Endodermal cell (in vitro differentiated cells): ENCODE results near the gene EHD3. TPM values are rescaled to one million over a fixed set of nuclear protein-coding genes. Genes with fewer than 3 reads are reported as not detected.

ENCODE experiments used
- DNase-seq: peaks from one replicate; pipeline ENCODE4 v3.0.0-alpha.2; 2017
- H3K27ac ChIP-seq: 2 replicates; pipeline ENCODE4 v1.5.1; 2013; ENCODE audit warnings: mild to moderate bottlenecking, low read depth, low read length, moderate library complexity
- H3K27me3 ChIP-seq: 2 replicates; pipeline ENCODE4 v1.6.1; 2013; ENCODE audit warnings: mild to moderate bottlenecking, low read length, moderate library complexity; ENCODE audit not compliant: insufficient read depth, control insufficient read depth, poor library complexity, severe bottlenecking
- H3K36me3 ChIP-seq: 2 replicates; pipeline ENCODE4 v1.7.0; 2013; ENCODE audit warnings: mild to moderate bottlenecking, low read length, moderate library complexity; ENCODE audit not compliant: control insufficient read depth, insufficient read depth
- H3K4me1 ChIP-seq: one replicate; pipeline ENCODE4 v1.7.0; 2013; ENCODE audit warnings: low read length; ENCODE audit not compliant: control insufficient read depth, insufficient read depth
- H3K4me3 ChIP-seq: 2 replicates; pipeline ENCODE4 v1.5.1; 2013; ENCODE audit warnings: mild to moderate bottlenecking, low read length, moderate library complexity
- H3K9ac ChIP-seq: 2 replicates; pipeline ENCODE4 v1.6.1; 2013; ENCODE audit warnings: mild to moderate bottlenecking, low read length, moderate library complexity; ENCODE audit not compliant: poor library complexity, severe bottlenecking; ENCODE audit errors: extremely low read depth
- H3K9me3 ChIP-seq: 2 replicates; pipeline ENCODE4 v1.6.1; 2013; ENCODE audit warnings: mild to moderate bottlenecking, low read length, moderate library complexity; ENCODE audit not compliant: control insufficient read depth
- H3K27ac Mint-ChIP-seq: 2 replicates; pipeline ENCODE4 v1.8.0; 2020; ENCODE audit warnings: mixed read lengths
- H3K27me3 Mint-ChIP-seq: 2 replicates; pipeline ENCODE4 v1.8.0; 2021; ENCODE audit warnings: mild to moderate bottlenecking, mixed read lengths; ENCODE audit not compliant: insufficient read depth
- H3K36me3 Mint-ChIP-seq: 2 replicates; pipeline ENCODE4 v1.8.0; 2020; ENCODE audit warnings: low read depth, mixed read lengths
- H3K4me1 Mint-ChIP-seq: 2 replicates; pipeline ENCODE4 v1.8.0; 2020; ENCODE audit warnings: mixed read lengths
- H3K4me3 Mint-ChIP-seq: 2 replicates; pipeline ENCODE4 v1.8.0; 2020; ENCODE audit warnings: mild to moderate bottlenecking, moderate library complexity, mixed read lengths
- H3K9me3 Mint-ChIP-seq: 2 replicates; pipeline ENCODE4 v1.8.0; 2020; ENCODE audit warnings: mild to moderate bottlenecking, mixed read lengths
- CTCF ChIP-seq: fragments of 200-600 bp; sonication (generic); conservative IDR thresholded peaks from 2 replicates; pipeline ENCODE4 v1.5.0; 2021; ENCODE audit warnings: antibody characterized with exemption, mild to moderate bottlenecking
- WGBS, 2 experiments: methylation state at CpG; one replicate each; pipeline versions ENCODE4 v1.1.5 to v1.1.7; 2013; ENCODE audit warnings: missing lambda C conversion rate in 2 of 2, mixed read lengths in 1 of 2; ENCODE audit not compliant: insufficient coverage in 1 of 2, insufficient read length in 1 of 2; 5-methylcytosine and 5-hydroxymethylcytosine counted together
- total RNA-seq, 2 donors: library from RNA; stranded (reverse); fragmentation: NEBNext Ultra II Directional in 1 of 2; extraction: Animal tissue kit (Norgen Biotek cat#: 25700) in 1 of 2; gene quantifications; 2 replicates in 1 of 2; 3 replicates in 1 of 2; pipeline ENCODE4 v1.2.1, GENCODE V29; 2021

Gene EHD3
- total RNA-seq, 2 donors from 2014 or later, result 10.7 to 15.5 TPM

- 89 to 100% methylated on average over 1 to 2 of the region's 2 CpGs for WGBS, 2 experiments
- TF ChIP-seq CTCF, result no peak
- H3K36me3 ChIP-seq, result no peaks in the 10 kb centered on the region
Measured at GRCh38 chr2:31284107-31284506, 50.2 kb downstream of the EHD3 start.

GRCh38 chr2:31286230-31286629, 52.3 kb downstream of the EHD3 start:
- no peaks in the 10 kb centered on the region for H3K27me3 ChIP-seq
- Mint-ChIP-seq H3K4me1 (peaks cover 39% of the 10 kb centered on the region), H3K4me3 (no peak overlapping the region), H3K27me3 (no peaks in the 10 kb centered on the region), H3K27ac (no peak overlapping the region), H3K9me3 (no peaks in the 10 kb centered on the region), H3K36me3 (no peaks in the 10 kb centered on the region)
- no peak for TF ChIP-seq CTCF
- H3K4me3 ChIP-seq, result no peak overlapping the region
- no peaks in the 10 kb centered on the region for H3K36me3 ChIP-seq
- H3K4me1 ChIP-seq, result peaks cover 17% of the 10 kb centered on the region
- no peak overlapping the region for H3K27ac ChIP-seq
- DNase-seq, result no peak
- H3K9me3 ChIP-seq, result no peaks in the 10 kb centered on the region
- WGBS, 2 experiments, result 90% methylated on average over 2 to 4 of the region's 4 CpGs
- H3K9ac ChIP-seq, result no peak overlapping the region

More at GRCh38 chr2:31284107-31284506, 50.2 kb downstream of the EHD3 start:
- H3K9ac ChIP-seq, result no peak overlapping the region
- H3K27me3 ChIP-seq, result no peaks in the 10 kb centered on the region
- Mint-ChIP-seq H3K27ac (no peak overlapping the region), H3K27me3 (peaks cover 2% of the 10 kb centered on the region), H3K4me1 (peaks cover 34% of the 10 kb centered on the region), H3K9me3 (no peaks in the 10 kb centered on the region), H3K4me3 (no peak overlapping the region), H3K36me3 (no peaks in the 10 kb centered on the region)
- H3K27ac ChIP-seq, result no peak overlapping the region
- H3K4me3 ChIP-seq, result no peak overlapping the region
- DNase-seq, result no peak
- no peaks in the 10 kb centered on the region for H3K9me3 ChIP-seq
- peaks cover 17% of the 10 kb centered on the region for H3K4me1 ChIP-seq

DNA sequence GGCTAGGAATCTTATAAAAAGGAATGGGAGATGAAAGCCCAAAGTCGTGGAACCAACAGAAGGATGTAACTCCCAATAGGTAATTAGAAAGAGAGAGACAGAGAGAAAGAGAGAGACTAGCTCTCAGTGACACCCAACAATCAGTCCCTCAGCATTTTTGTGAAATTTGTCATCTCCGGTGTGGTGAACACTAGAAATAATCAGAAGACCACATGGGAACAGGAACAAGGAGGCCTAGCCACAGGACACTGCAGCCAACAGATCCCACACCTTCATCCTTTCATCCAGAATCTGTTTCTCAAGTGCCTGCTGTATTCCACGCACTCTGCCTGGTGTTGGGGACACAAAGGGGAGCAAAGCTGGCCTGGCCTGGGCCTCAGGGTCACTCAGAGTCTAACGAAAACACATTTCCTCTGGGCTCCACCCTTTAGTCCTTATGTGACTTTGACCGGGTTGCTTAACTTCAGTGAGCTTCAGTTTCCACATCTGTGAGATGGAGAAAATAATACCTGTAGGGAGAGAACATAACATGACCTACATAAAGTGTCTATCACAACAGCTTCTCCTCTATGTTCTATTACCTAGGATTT, 53.1 kb downstream of the EHD3 start:
- no peak overlapping the region for H3K27ac ChIP-seq

More for the DNA sequence above, 53.1 kb downstream of the EHD3 start:
- Histone ChIP-seq H3K4me3 (no peak overlapping the region), H3K9me3 (no peaks in the 10 kb centered on the region), H3K36me3 (no peaks in the 10 kb centered on the region), H3K9ac (no peak overlapping the region), H3K27me3 (no peaks in the 10 kb centered on the region), H3K4me1 (peaks cover 17% of the 10 kb centered on the region)
- H3K27ac Mint-ChIP-seq, result no peak overlapping the region
- 93 to 96% methylated on average over 4 to 5 of the region's 5 CpGs for WGBS, 2 experiments
- TF ChIP-seq CTCF, result no peak
- no peak overlapping the region for H3K4me3 Mint-ChIP-seq
- no peaks in the 10 kb centered on the region for H3K36me3 Mint-ChIP-seq
- no peaks in the 10 kb centered on the region for H3K27me3 Mint-ChIP-seq
- DNase-seq, result no peak
- peaks cover 1% of the 10 kb centered on the region for H3K9me3 Mint-ChIP-seq
- H3K4me1 Mint-ChIP-seq, result peaks cover 39% of the 10 kb centered on the region
